Non-pigmented ciliary epithelial cell (primary cell): ENCODE results near the gene LARP4B.

Experiments
- DNase-seq: peaks from one replicate; pipeline ENCODE4 v3.0.0-alpha.2; 2010; ENCODE audit warnings: low read depth

The LARP4B gene

GRCh38 chr10:924524-924859 lies 7.0 kb downstream of the LARP4B start:
- no peak for DNase-seq

- no peak for DNase-seq
Observed at GRCh38 chr10:923844-924523, 7.5 kb downstream of the LARP4B start.

- DNase-seq = no peak
Observed at GRCh38 chr10:921471-922414, 9.8 kb downstream of the LARP4B start.

DNA sequence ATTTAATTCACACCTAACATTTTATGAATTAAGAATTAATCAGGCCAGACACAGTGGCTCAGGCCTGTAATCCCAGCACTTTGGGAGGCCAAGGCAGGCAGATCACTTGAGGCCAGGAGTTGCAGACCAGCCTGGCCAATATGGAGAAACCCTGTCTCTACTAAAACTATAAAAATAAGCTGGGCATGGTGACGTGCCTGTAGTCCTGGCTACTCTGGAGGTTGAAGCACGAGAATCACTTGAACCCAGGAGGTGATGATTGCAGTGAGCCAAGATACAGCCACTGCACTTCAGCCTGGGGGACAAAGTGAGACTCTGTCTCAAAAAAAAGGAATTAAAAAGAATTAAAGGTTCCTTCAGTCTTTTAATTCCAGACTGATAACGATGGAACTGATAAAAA lies 11.1 kb downstream of the LARP4B start:
- no peak for DNase-seq

GRCh38 chr10:919481-919880 lies 12.0 kb downstream of the LARP4B start:
- DNase-seq = no peak

DNA sequence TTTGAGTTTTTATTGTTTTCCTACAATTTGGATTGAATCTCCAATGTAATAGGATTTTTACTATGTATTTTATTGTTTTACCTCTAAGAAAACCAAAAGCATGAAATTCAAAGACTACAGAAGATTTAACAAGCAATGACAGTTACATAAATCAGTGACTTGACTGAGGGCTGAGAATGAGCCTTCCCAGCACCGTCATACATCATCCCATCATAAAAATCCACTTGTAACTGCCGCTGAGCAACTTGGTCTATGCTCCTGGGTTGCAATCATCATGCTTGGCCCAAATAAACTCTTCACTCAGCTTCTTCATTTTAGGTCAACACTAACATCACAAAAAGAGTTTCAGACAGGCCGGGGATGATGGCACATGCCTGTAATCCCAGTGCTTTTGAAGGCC lies 13.5 kb downstream of the LARP4B start:
- DNase-seq = no peak

DNA sequence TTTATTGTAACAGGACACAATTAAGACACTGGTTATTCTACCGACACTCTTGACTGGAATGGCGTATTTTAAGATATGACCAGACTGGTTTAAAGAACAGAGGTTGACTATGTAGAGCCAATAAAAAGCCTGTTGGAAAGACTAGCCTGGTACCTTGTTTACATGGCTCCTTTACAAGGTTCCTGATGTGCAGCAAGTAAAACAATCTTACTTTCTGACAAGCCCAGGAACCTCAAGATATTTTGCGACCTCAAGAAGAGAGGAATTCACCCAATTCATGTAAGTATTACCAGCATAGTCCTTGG lies 14.1 kb downstream of the LARP4B start:
- DNase-seq = no peak

GRCh38 chr10:916716-917415 lies 14.6 kb downstream of the LARP4B start:
- DNase-seq = no peak

DNA sequence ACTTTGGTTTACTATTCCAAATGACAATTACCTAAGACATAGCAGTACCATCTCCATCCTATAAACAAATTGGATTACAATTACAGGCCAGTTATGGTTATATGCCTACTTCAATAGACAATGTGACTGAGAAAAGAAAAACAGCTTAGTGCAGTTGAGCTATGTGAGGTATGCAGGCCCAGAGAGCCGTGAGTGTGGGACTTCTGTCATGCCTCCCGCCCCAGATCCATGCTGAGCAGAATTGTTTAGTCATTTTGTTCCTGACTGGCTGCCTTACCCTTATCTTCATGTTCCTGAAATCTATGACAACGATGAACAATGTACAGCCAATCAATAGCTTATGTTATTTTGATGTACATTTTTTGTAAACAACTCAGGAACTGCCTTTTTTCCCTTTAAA lies 21.7 kb downstream of the LARP4B start:
- DNase-seq = peak; percentile 35

- DNase-seq = no peak
Observed at GRCh38 chr10:905972-906371, 25.5 kb downstream of the LARP4B start.

DNA sequence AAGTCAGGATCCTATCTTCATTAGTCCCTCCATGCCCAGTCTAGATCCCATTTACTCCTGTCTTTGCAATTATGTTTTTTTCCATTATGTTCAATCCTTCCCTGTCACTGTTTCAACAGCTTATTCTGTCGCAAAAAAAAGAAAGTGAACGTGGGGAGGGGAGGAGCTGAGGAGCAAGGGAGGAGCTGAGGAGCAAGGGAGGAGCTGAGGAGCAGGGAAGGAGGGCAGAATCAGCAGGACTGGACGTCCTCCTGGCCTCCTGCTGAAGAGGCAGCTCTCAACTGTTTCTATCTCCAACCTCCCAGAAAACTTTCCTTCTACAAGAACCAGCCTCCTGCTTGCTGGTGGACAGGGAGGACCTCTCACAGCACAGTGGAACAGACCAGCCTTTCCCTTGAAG lies 26.0 kb downstream of the LARP4B start:
- DNase-seq = no peak

DNA sequence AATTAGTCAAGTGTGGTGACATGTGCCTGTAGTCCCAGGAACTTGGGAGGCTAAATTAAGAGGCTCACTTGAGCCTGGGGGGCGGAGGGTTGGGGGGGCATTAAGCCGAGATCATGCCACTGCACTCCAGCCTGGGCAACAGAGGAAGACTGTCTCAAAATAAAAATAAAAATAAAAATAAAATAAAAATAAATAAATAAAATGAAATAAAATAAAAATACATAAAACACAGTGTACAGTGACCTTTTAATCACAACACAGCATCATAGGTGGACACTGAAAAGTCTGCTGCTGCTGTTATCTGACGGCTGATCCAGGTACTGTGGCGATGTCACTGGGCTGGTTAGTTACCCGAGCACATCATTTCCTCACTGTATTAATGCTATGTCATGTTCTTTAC lies 27.1 kb downstream of the LARP4B start:
- DNase-seq = no peak

GRCh38 chr10:898141-898540 lies 33.4 kb downstream of the LARP4B start:
- DNase-seq = no peak

GRCh38 chr10:896982-897381 lies 34.5 kb downstream of the LARP4B start:
- no peak for DNase-seq

DNA sequence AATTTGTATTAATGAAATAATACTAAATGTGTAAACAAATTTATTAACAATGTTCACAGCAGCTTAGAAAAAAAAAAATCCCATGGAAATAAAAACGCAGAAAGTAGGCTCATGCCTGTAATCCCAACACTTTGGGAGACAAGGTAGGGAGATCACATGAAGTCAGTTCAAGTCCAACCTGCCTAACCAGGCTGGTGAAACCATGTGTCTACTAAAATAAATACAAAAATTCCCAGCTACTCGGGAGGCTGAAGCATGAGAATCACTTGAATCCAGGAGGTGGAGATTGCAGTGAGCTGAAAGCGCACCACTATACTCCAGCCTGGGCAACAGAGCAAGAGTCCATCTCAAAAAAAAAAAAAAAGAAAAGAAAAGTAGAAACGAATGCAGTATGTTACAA lies 36.2 kb downstream of the LARP4B start:
- no peak for DNase-seq

DNA sequence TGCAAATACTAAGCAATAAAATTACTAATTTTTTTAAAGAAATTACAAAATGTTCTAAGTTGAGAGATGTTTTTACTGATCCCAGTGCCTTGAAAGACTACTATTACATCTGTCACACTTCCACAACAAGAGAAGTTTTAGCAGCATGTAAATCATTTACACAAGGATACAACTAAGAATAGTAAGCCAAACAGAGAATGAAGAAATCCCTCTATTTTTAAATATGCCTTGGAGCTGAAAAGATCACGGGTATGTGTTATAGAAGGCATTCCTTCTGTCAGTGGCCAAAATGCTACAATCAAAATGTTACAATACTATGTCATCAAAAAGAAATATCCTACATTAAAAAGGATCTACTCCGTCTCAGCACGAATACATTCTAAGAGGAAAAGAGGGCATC lies 52.6 kb downstream of the LARP4B start:
- no peak for DNase-seq

GRCh38 chr10:878333-878759 lies 53.2 kb downstream of the LARP4B start:
- no peak for DNase-seq

DNA sequence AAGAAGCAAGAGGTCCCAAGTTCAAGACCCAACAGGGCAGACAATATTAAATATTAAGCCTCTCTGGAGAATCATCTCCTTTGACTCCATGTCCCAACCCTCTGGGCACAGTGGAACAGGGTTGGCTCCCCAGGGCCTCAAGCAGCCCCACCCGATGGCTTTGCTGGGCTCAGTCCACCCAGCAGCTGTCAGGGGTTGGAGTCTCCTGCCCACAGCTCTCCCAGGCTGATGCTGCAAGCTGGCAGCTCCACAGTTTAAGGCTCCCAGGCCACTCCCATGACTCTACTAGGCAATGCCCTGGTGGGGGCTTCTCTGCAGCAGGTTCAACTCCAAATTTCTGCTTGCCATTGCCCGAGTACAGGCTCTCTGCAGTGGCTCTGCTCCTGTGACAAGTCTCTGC lies 55.1 kb downstream of the LARP4B start:
- DNase-seq = no peak

DNA sequence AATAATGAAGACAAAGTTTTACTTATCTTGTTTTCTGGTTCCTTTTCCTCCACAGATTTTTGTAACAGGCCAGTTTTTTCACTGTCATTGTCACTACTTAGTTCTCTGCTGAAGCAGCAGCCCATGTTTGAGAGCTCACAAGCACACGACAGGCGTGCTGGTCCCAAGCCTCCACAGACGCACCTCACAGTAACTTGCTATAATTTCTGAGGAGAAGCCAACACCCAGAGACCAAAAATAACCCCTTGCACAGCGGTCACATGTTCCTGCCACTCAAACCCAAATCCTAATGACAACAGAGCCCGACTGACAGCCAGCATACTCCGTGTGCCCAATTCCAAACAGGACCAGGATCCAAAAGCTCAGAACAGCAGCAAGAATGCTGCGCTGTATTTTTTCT lies 58.5 kb downstream of the LARP4B start:
- no peak for DNase-seq

GRCh38 chr10:871951-872403 lies 59.5 kb downstream of the LARP4B start:
- DNase-seq = no peak

DNA sequence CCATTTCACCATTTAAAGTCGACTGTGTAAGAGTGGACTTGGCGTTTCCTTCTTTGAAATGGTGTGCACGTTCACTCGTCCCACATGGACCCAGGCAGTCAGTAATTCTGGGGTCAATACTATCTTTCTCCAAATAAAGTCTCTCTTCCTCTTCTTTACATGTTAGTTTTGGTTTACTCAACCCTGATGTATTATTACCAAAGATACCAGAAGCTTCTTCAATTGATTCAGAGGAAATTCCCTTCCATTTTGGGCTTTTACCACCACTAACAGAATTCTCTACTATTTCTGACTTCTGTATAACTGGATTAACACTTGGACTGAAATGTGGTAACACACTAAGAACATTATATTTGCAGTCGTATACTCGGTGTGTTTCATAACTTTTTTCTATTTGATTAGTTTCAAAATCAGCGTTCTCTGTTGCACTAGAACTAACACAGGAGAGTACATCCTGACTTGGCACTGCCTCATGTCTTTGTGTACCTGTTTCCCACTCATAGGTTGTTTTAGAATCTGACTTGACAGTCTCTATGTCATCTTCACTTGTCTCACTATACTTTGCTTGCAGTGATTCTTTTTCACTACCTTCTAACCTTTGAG lies 60.8 kb downstream of the LARP4B start:
- no peak for DNase-seq

GRCh38 chr10:869171-869570 lies 62.3 kb downstream of the LARP4B start:
- no peak for DNase-seq

DNA sequence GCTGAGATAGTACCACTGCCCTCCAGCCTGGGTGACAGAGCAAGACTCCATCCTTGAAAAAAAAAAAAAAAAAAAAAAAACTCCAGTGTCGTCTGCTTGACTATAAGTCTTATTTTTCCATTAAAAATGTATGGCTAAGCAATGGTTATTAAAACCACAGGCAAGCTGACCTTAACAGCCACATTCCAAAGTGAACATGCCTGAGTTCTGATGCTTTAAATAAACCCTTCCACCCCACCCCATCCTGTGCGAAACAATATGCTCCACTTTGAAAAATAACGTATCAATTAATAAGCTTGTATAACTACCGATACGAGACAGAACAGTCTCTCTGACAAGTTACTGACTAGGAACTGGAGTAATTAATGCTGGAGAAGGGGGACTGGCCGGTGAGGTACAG lies 63.7 kb downstream of the LARP4B start:
- no peak for DNase-seq
